ENCODE measurements around the gene ATG3. TPM values are rescaled to one million over a fixed set of nuclear protein-coding genes. Genes with fewer than 3 reads are reported as not detected.

Gene ATG3
- total RNA-seq, 4 donors from 2014 or later: 25.1 to 47.9 (median 44.6) TPM

DNA sequence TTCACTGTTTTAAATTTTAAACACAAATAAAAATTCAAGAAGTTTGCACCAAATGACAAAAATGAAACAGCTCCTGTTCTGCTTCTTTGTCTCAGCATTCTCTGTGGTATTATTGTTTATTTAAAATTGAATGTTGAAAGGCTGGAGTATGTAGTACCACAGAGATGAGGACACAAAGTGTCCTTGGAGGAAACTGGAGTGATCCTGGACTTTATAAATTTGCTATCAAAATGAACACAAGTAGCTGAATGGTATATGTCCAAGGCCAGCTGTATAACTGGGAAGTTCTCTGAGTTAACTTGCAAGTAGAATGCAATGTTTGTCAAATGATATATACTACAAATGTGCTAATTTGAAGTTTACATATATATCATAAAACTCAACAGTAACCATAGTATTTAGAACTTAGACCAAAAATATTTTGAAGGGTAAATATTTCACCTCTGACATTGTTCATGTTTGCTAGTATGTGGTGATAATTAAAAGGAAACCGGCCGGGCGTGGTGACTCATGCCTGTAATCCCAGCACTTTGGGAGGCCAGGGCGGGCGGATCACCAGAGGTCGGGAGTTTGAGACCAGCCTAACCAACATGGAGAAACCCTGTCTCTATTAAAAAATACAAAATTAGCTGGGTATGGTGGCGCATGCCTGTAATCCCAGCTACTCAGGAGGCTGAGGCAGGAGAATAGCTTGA, 74.8 kb downstream of the ATG3 start:
- Histone ChIP-seq H3K27ac (no peak overlapping the region), H3K36me3 (no peaks in the 10 kb centered on the region), H3K27me3 (no peaks in the 10 kb centered on the region), H3K4me1 (no peaks in the 10 kb centered on the region), H3K9me3 (no peaks in the 10 kb centered on the region), H3K4me3 (no peak overlapping the region)
- DNase-seq: no peak
- TF ChIP-seq, protein P1, sequence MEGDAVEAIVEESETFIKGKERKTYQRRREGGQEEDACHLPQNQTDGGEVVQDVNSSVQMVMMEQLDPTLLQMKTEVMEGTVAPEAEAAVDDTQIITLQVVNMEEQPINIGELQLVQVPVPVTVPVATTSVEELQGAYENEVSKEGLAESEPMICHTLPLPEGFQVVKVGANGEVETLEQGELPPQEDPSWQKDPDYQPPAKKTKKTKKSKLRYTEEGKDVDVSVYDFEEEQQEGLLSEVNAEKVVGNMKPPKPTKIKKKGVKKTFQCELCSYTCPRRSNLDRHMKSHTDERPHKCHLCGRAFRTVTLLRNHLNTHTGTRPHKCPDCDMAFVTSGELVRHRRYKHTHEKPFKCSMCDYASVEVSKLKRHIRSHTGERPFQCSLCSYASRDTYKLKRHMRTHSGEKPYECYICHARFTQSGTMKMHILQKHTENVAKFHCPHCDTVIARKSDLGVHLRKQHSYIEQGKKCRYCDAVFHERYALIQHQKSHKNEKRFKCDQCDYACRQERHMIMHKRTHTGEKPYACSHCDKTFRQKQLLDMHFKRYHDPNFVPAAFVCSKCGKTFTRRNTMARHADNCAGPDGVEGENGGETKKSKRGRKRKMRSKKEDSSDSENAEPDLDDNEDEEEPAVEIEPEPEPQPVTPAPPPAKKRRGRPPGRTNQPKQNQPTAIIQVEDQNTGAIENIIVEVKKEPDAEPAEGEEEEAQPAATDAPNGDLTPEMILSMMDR (IDR thresholded peaks at IDR 0.05): no peak
- TF ChIP-seq POLR2A (IDR thresholded peaks at IDR 0.05): no peak
- intact Hi-C loops (cut with DNase I; ENCODE audit: low total_unique reads): no loop called here

DNA sequence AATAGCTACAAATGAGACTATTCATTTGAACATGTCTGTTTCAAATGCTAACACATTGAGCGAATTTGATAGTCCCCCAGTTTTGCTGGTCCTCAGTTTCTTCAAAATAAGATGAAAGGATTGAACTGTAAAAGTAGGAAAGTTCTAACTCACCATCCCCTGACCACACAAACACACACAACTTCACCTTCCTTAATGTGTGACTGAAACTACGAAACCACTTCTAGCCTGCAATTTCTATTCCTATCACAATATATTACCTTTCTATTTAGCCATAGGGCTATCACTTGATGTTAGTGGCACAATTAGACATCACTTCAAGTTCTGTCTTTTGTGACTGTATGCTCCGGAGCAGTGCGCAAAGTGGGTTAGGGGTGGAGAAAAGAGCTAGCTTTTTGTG, 77.4 kb downstream of the ATG3 start:
- H3K9me3 ChIP-seq: no peaks in the 10 kb centered on the region
- TF ChIP-seq, protein P1 (IDR thresholded peaks at IDR 0.05): no peak
- TF ChIP-seq POLR2A (IDR thresholded peaks at IDR 0.05): no peak

DNA sequence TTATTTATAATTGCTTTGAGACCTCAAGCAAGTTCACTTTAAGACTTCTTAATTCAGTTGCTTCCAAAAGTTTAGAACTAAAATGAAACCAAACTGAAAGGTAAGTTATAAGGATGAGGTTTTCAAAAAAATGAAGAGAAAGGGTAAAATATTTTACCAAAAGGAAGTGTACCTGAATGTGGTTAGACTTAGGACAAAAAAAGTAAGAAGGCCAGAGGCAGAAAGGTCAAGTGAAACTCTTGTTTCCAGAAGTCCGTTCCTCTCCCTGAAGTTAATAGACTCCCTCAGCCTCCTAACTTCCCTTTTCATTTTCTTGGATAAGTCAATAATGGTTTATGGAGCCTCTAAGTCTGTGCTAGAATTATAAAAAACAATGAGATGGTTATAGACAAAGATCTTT, 79.1 kb downstream of the ATG3 start:
- Histone ChIP-seq H3K36me3 (no peaks in the 10 kb centered on the region), H3K4me1 (no peaks in the 10 kb centered on the region), H3K9me3 (no peaks in the 10 kb centered on the region), H3K27ac (no peak overlapping the region), H3K4me3 (no peak overlapping the region), H3K27me3 (no peaks in the 10 kb centered on the region)
- TF ChIP-seq POLR2A (IDR thresholded peaks at IDR 0.05): no peak
- TF ChIP-seq, protein P1 (IDR thresholded peaks at IDR 0.05): no peak
- no peak for DNase-seq
- intact Hi-C loops (cut with DNase I; ENCODE audit: low total_unique reads): no loop called here

More for the DNA sequence above, 77.4 kb downstream of the ATG3 start:
- Histone ChIP-seq H3K4me3 (no peak overlapping the region), H3K27ac (no peak overlapping the region), H3K27me3 (no peaks in the 10 kb centered on the region), H3K4me1 (no peaks in the 10 kb centered on the region), H3K36me3 (no peaks in the 10 kb centered on the region)
- DNase-seq: no peak
- intact Hi-C loops (cut with DNase I; ENCODE audit: low total_unique reads): no loop called here

Other genes starting within 250 kb of the ATG3 start
- 10 to 100 TPM; 15.6 to 31.8 (median 23.6) TPM for gene CD200, start 228.8 kb downstream of the ATG3 start, total RNA-seq
- gene BTLA, start 62.5 kb downstream of the ATG3 start, total RNA-seq: under 1 TPM in 2 of 4 donors, not detected in 2; 0.62 to 0.70 TPM
- gene SLC35A5, start 83 bp upstream of the ATG3 start, total RNA-seq: 10 to 100 TPM; 11.5 to 73.4 (median 40.4) TPM
- 100 to 1,000 TPM in 2 of 4 donors, 10 to 100 TPM in 2; 29.7 to 207 (median 120) TPM for gene CCDC80, start 79.2 kb upstream of the ATG3 start, total RNA-seq